Activated CD8-positive, alpha-beta memory T cell treated with anti-CD3 and anti-CD28 coated beads, Interleukin-2, amount 50 U/mL, for 24 hours (primary cell): ENCODE results near the gene BBS7.

Experiments used
- DNase-seq: peaks from one replicate; pipeline ENCODE4 v3.0.0-alpha.2; 2020; ENCODE audit errors: extremely low read depth

Gene BBS7

DNA sequence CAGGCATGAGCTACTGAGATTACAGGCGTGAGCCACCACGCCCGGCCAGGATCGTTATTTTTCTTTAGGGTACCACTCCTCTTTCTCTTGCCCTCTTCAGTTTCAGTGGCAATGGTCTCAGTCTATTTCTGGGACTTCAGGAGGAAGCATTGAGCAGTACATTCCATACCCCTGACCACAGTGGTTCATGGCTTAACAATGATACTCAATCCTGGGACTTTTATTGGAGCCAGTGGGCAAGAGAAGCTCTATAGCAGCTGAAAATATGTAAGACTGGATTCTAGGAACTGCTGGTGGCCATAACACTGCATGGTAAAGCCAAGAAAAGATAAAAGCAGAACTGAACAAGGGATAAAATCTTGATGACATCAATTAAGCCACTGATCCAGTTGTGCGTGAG is 40.8 kb downstream of the BBS7 start:
- no peak for DNase-seq

DNA sequence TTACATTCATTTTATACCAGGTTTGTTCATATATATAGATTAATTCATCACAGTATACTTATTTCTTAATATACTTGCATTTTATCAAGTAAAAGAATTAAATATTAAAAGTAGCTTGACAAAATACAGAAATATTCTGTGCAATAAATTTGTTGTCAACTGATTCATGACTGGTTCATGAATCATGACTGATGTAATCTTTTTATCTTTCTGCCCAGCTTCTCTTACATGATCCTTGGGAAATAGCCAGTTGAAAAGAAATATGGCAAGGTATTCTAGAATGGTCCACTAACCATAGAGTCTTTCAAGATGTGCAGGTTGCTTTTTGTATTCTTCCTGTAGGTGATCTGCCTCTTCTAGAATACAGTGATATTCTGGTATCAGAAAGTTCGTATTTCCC is 42.4 kb downstream of the BBS7 start:
- DNase-seq: no peak

DNA sequence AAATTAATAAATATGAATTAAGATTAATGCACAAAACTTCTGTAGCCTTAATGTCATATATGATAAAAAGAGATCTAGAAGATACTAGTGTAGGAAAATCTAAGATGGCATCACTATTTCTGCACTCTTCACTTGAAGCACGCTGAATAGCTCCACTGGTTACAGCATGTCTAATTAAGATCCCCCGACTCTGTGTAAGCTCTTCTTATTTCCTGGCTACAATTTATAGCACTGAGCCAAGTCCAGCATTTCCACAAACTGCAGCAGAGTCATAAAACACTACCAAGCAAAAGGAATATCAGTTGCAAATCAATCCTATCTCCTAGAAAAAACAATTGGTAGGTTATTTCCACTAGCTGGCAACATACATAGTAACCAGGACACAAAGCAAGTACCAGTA is 45.3 kb downstream of the BBS7 start:
- no peak for DNase-seq

DNA sequence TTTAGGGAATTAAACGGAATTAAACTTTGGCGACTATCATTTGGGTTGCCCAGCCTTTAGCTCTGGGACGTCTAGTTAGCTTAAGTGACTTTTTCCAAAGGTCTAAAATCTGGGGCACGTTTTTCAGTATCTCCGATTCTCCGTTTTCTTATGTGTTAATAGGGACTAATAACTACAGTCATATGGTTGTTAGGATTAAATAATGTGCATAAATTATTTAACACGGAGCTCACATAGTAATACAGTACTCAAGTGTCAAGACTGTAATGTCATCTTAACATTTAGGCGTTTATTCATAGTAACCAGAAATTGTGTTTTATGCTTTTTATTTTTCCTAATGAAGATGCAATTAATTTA is 46.1 kb downstream of the BBS7 start:
- no peak for DNase-seq

DNA sequence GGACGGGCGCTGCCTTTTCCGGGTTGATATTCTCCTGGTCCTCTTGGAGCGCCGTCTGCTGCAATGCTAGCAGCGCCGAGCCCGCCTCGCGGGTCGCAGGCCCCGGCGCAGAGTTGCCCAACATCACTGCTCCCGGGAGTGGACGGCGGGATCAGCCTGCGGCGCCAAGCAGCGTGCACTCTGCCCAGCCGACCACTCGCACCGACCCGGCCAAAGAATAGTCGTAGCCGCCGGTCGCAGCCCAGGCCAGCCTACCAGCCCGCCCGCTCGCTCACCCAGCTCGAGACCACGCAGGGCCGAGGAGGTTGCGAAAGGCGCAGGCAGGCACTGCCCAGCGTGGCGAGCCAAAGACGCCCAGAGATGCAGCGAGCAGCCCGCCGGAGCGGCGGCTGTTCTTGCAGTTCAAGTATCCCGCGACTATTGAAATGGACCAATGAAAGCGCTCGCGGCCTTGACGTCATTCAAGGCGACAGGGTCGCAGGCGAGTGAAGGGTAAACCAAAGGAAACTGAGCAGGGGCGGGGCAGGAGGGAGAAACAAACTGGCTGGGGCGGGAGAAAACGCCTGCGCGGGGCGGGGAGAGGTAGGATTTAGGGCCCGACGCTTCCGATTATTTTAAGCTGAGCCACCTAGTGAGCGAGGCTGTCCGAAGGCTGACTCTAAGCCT is 46.6 kb downstream of the BBS7 start, which contains the start of gene CCNA2:
Gene CCNA2 (minus strand): TSS at position 379 of the 666 bp plus-strand sequence. CDS start 255 bp downstream, at position 124.
- peak; percentile 96 for DNase-seq

DNA sequence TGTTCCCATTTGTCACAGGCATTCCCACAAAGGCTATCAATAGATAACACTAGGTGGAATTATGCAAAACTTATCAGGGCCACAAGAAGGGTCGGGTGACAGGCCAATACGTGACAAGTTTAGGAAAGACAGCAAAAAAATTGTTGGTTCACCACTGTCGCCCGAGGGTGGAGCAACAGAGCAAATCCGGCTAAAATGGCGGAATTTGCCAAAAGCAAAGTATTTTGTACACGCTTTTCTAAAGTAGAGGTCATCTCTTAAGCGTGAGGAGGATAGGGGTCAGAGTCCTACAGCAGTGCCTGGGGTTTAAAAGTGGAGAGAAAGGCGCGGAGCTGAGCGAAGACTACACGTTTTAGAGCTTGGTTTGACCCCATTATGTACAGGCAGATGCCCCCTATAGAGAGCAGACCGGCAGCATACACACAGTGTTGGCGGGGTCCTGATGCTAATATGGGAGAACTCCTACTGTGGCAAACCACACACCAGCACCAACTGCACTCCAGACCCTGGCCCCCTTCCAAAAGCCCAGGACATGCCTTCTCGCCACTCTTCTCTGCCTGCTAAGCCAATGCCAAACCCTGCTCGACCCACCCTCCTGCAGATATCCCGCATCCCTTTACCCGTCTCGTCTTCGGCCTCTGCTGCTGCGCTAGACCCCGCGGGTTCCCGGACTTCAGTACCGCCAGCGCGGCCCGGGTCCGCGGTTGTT is 47.3 kb downstream of the BBS7 start:
- DNase-seq: no peak

DNA sequence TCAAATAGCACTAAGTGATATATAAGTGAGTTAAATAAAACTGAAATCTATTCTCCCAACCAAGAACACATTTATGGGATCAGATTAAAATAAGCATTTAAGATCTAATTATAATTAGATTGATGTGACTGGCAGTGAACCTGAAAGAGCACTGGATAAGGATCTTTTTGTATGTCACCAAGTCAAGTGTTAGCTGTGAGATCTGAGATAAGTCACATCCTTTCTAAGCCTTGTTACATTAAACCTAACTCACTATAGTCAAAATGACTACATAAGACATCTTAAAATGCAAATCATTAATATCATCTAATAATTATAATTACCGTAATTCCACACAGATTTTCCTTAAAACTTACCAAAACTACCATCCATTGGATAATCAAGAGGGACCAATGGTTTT is 48.2 kb downstream of the BBS7 start:
- no peak for DNase-seq

DNA sequence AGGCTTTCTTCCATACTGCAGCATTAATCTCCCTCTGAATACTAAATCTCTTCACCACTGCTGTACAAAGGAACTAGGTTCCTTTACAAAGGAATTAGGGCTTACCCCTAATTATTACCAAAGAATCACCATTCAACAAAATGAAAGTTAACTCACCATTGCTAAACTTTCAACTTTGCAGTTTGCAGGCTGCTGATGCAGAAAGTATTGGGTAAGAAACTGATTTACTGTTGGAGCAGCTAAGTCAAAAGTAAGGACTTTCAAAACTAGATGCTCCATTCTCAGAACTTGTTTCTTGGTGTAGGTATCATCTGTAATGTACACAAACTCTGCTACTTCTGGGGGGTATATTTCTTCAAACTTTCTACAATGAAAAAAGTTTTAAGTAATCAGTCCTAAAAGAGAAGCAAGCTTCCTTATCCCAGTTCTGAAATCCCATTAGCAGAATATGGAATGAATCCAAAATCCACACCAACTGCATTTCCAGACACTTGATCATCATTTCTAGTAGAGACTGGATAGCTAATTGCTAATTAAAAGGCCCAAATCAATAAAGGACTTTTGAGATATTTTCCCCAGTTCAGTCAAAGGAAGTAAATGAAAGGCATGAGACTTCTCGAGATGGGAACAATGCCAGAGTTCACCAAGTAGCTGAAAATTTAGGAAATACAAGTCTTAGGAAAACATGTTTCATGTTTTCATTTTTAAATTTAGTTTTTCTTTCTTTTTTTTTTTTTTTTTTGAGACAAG is 50.9 kb downstream of the BBS7 start:
- no peak for DNase-seq

DNA sequence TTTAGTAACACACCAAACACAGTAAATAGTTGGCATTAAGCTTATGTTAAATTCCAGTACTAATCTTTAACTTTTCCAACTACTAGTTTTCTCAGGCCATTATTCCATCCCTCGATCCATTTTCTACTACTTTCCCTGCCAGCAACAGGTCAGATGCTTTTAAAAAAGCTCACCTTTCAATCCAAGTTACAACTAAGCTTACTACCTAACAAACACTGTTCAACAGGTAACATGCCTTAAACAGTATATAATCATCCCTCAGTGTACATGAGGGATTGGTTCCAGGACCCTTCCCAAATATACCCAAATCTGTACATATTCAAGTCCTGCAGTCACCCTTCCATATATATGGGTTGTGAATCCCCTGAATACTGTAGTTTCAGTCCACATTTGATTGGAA is 52.1 kb downstream of the BBS7 start:
- no peak for DNase-seq

DNA sequence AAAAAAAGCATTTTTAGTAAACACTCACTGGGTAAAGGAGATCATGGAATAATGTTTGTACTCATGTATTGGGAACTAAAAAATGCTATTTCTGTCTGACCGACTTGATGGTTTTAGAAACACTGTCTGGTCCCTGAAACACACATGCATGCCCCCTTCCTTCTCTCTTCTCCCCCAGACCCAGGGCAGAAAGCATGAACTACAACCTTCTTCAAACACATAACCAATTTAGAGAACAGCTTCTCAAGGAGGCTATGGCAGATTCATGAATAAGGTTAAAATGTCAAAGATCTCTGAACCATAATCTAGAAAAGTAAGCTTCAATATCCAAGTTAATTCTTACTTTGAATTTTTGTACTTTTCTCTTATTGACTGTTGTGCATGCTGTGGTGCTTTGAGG is 52.6 kb downstream of the BBS7 start:
- no peak for DNase-seq

DNA sequence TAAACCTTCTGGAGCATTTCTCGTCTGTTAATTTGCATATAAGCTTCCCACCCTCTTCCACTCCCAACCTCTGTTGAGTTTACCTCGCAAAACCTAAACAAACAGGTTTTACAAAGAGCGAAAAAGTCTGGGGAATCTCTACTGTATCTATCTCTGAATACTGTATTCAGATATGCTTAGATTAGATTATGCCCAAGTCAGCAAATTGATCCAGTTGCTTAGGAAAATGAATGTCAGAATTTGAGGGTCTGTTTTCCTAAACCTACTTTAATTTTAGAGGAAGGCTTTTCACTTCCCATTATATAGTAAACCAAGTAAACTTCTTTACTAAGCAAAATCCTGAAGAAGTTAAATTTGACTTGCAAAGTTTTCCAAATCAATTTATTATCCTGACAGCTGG is 53.3 kb downstream of the BBS7 start:
- no peak for DNase-seq

DNA sequence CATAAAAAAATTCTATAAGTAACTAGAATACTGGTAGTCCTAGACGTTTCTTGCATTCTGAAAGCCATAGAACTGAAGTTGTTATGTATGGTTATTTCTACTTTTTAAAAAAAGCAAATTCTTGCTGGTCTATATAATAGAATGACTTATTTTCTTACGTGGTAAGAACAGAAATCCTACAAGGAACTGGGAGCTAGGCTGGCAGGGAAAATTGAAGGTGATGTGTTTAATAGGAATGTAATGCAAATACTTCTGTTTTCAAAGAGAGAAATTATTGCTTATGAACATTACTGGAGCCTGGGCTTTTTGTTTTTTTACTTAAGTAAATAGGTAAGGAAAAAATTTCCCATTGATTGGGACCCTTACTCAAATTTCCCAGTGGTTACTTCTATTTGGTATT is 55.5 kb downstream of the BBS7 start:
- no peak for DNase-seq

DNA sequence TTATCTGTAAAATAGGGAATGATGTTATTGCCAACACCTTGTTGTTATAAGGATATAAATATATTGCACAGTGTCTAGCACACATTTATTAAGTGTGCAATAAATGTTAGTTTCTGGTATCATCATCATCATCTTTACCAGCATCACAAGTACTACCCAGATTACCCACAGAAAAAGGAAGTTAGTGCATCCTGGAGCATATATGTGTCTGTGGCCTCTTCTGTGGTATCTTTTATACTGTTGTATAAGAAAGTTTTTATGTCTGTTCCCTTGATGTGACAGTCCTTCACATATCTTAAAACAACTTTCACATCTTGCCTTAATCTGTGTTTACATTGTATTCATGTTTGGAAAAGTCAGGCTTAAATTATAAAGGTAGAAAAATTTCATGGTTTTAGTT is 59.2 kb downstream of the BBS7 start:
- no peak for DNase-seq

DNA sequence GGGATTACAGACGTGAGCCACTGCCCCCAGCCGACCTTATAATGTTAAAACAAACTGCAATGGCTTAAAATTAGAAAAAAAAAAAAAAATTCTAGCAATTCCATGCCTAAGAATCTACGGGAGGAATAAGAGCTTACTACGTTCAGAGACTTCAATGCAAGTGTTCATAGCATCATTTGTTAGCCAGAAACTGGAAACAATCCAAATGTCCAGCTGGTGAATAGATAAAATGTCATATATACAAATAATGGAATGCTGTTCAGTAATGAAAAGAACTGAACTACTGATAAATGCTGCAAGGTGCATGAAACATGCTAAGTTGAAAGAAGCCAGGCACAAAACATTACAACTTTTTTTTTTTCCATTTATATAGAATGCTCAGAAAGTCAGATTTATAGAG is 63.9 kb downstream of the BBS7 start:
- no peak for DNase-seq

DNA sequence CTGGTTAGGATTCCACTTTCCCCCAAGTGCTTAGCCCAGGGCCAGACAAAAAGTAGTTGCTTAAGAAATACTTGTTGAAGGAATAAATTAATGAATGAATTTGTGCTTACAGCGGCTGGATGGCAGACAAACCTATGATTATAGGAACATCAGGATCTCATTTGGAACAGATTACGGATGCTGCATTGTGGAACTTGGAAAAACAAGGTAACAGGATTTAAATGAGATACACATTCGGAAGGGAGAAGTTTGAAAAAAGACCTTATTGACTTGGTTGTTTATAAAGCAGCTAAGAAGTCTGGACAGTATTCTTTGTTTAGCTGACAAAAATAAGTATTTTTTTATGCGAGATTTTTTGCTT is 68.6 kb downstream of the BBS7 start:
- no peak for DNase-seq

DNA sequence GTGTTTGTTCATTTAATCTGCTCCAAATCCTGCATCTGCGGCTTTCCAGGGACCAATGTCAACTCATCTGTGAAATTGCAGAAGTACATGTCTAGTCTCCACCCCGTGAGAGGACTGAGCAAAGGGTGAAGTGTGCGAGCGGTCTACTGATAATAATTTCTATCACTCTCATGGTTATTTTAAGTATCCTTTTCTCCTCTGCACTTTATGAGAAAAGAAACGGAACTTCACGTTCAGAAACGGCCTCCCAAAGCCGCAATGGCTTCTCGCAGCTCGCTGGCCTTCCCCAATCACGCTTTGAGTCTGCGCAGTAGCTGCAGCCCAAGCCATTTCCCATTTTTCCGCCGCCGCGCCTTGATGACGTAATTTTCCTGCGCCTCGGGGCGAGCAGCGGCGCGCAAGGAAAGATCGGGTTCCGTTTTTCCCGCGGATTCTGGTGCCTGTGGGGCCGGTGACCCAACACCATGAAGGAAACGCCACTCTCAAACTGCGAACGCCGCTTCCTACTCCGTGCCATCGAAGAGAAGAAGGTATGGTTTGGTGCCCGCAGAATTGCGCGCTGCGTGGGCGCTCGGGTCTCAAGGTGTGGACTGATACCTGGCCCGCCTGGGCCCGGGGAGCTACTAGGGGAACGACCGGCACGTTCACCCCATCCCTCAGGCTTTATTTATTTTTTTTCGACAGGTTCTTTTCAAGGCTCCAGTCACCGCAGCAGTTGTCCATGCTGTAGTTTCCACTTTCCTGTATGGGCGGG is 69.1 kb downstream of the BBS7 start, which contains the start of gene EXOSC9:
Gene EXOSC9 (plus strand): TSS at position 363 of the 754 bp plus-strand sequence. CDS start 102 bp downstream, at position 465.
- DNase-seq: peak; percentile 85

DNA sequence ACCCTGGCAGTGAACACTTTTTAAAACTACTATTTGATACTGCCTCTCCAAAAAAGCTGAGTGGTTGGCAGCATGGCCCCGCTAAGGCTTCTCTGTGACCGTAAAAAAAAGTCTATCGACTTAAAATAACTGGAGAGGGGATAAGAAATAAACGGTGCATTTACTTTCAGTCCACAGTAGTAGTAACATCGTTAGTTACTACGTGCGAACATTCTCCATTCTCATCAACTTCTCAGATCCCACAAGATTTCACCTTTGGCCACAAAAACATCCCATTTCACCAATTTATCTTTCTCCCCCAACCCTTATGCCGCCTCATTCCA is 69.7 kb downstream of the BBS7 start:
- DNase-seq: no peak

DNA sequence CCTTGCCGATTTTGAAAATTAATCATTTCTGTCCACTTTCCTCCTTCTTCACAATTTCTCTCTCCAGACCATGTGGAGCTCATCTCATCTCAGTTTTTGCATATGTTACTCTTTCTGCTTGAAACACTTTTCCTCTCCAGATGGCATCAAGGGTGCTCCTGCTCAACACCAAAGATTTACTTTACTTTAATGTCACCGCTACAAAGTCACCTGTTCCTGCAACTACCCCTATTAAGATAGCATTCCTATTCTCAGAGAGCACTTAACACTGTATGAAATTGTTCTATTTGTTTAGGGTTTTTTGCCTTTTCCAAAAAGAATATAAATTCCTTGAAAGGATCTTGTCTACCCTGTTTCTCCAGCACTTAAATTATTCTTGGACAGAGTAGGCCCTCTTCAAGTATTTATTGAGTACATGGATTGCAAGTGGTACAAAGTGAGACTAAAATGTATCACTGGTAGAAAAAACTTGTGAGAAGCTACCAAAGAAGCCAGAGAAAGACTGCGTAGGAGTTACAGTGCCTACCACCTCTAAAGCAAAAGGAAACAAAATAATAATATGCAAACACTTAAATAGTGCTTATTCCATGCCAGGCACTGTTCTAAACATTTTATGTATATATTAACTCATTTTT is 70.3 kb downstream of the BBS7 start:
- DNase-seq: no peak

DNA sequence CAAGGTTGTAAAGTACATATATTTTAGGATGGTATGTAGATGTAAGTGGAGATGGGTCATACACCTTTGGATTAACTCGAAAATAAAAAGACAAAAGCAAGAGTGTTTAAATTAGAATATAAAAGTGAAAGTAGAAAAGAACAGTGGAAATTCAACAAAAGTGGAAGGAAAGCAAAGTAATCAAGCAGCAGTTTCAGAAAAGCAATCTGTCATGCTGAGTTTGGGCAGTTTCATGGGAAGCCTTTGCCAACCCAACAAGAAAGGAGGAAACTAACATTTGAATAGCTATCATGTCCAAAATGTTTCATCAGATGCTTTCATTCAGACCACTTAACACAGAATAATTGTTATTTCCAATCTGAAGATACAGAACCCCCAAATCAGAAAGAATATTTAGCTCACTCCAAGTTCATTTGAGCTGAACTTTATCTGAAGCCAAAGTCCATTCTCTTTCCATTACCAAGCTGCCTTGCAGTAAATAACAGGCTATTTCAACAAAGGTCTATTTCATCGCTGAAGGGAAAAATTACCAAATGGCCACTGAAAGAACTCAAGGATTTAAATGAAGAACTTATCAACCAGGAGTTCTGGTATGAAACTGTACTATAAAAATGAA is 71.0 kb downstream of the BBS7 start:
- no peak for DNase-seq

DNA sequence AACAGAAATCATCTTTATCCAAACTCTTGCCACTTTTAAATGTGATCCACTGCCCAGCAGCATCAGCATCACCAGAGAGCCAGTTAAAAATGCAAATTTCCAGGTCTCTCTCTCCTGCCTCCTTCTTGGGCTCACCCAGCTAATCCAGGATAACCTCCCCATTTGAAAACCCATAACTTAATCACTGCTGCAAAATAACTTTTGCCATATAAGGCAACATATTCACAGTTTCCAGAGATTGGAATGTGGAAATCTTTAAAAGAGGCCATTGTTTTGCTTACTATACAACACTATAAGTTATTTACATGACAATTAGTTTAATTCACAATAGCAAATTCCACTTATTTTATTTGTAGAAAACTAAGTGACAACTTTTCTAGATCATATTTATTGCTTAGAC is 74.0 kb downstream of the BBS7 start:
- DNase-seq: no peak

DNA sequence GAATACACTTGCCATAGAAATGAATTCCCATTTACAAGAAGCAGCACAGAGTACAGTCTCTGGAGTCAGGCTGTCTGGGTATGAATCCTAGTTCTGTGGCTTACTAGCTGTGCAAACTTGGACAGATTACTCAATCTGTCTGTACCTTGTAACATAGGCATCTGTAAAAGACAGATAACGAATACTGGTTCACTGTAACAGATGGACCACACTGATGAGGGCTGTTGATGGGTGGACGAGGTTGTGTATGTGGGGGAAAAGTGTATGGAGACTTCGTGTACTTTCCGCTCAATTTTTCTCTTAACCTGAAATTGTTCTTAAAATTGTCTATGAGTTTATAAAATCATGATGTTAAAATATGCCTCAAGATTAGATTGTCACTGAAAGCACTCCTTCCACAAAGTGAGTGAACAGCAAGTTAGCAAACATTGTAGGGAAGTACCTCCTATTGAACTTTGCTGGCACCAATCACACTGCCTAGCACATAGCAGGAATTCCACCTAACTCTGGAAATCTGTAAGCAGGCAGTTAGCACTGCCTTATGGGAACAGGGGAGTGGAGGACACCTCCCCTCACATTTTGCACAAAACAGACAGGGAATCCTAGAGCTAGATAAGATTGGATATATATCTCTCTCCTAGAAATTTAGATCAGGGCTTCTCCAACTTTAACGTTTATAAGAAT is 75.6 kb downstream of the BBS7 start:
- DNase-seq: no peak
